Cardiac muscle cell (in vitro differentiated cells and primary cell): Measurements from ENCODE around the gene OR52W1. TPM values are rescaled to one million over a fixed set of nuclear protein-coding genes. Genes with fewer than 3 reads are reported as not detected.
"Not testable (repeated sequence)": the region's sequence is repeated elsewhere in the genome, so short reads cannot be mapped to it uniquely, and the experiment has no call there.

Experiments
- DNase-seq, 2 donors: peaks; one replicate each; pipeline versions ENCODE4 v3.0.0 to v3.0.0-alpha.2; 2010 to 2017; ENCODE audit warnings: low read depth in 1 of 2, low spot score in 1 of 2
- H3K27ac ChIP-seq: fragments of 200-600 bp; sonication (generic); 2 replicates; pipeline ENCODE4 v1.5.1; 2016
- H3K27me3 ChIP-seq: fragments of 200-600 bp; sonication (generic); 2 replicates; pipeline ENCODE4 v1.6.0; 2016; ENCODE audit warnings: control low read depth
- H3K36me3 ChIP-seq: fragments of 200-600 bp; sonication (generic); 2 replicates; pipeline ENCODE4 v1.5.1; 2016; ENCODE audit warnings: control low read depth
- H3K4me1 ChIP-seq: fragments of 200-600 bp; sonication (generic); 2 replicates; pipeline ENCODE4 v1.8.1; 2017; ENCODE audit warnings: low read depth, mild to moderate bottlenecking, mixed run types
- H3K4me3 ChIP-seq: fragments of 200-600 bp; sonication (generic); 2 replicates; pipeline ENCODE4 v1.5.1; 2016; ENCODE audit warnings: mild to moderate bottlenecking
- H3K9me3 ChIP-seq: fragments of 200-600 bp; sonication (generic); 2 replicates; pipeline ENCODE4 v1.5.1; 2017; ENCODE audit warnings: low read depth, mild to moderate bottlenecking, control low read depth
- polyA plus RNA-seq: library from polyadenylated mRNA; unstranded; fragments of >200 nt; fragmentation: Nextera tagmentation; extraction: Ambion mirVana; gene quantifications from 2 replicates; pipeline ENCODE4 v1.2.1, GENCODE V29; 2016
- total RNA-seq: library from RNA; depleted of rRNA; stranded (reverse); fragments of >200 nt; gene quantifications from 2 replicates; pipeline ENCODE4 v1.2.3, GENCODE V29; 2016
- TF ChIP-seq, protein P1 (sequence below): IDR thresholded peaks from 2 replicates; pipeline ENCODE4 v1.5.1; 2012; ENCODE audit warnings: low read depth, mild to moderate bottlenecking, low read length

The OR52W1 gene
- total and polyA plus RNA-seq, 2 experiments from 2014 or later, result not detected

GRCh38 chr11:6245536-6245935 is 46.5 kb downstream of the OR52W1 start:
- Histone ChIP-seq H3K36me3 (no peaks in the 10 kb centered on the region), H3K9me3 (no peaks in the 10 kb centered on the region), H3K4me1 (no peaks in the 10 kb centered on the region), H3K27me3 (no peaks in the 10 kb centered on the region), H3K4me3 (no peak overlapping the region), H3K27ac (no peak overlapping the region)
- no peak for DNase-seq
- TF ChIP-seq, protein P1, sequence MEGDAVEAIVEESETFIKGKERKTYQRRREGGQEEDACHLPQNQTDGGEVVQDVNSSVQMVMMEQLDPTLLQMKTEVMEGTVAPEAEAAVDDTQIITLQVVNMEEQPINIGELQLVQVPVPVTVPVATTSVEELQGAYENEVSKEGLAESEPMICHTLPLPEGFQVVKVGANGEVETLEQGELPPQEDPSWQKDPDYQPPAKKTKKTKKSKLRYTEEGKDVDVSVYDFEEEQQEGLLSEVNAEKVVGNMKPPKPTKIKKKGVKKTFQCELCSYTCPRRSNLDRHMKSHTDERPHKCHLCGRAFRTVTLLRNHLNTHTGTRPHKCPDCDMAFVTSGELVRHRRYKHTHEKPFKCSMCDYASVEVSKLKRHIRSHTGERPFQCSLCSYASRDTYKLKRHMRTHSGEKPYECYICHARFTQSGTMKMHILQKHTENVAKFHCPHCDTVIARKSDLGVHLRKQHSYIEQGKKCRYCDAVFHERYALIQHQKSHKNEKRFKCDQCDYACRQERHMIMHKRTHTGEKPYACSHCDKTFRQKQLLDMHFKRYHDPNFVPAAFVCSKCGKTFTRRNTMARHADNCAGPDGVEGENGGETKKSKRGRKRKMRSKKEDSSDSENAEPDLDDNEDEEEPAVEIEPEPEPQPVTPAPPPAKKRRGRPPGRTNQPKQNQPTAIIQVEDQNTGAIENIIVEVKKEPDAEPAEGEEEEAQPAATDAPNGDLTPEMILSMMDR, result no peak

DNA sequence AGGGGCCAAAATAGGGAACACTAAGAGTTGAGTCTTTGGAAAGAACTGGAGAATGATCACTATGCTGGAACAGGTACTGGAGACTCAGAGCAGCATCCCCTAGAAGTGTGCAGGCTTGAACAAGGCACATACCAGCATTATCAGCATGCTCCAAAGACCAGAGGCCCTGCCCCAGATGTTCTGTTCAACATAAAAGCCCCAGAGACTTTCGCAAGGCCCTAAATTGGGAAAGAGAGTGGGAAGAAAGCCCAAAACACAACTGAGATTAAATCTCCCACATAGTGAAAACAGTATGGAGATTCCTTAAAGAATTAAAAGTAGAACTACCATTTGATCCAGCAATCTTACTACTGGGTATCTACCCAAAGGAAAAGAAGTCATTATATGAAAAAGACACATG is 49.2 kb downstream of the OR52W1 start:
- TF ChIP-seq, protein P1, result no peak

DNA sequence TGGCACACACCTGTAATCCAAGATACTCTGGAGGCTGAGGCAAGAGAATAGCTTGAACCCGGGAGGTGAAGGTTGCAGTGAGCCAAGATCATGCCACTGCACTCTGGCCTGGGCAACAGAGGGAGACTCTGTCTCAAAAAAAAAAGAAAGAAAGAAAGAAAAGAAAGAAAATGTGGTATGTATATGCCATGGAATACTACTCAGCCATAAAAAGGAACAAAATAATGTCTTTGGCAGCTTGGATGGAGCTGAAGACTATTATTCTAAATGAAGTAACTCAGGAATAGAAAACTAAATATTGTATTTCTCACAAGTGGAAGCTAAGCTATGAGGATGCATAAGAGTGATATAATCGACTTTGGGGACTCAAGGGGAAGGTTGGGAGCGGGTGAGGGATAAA is 49.9 kb downstream of the OR52W1 start:
- H3K4me1 ChIP-seq, H3K9me3 ChIP-seq, H3K4me3 ChIP-seq, DNase-seq, H3K27ac ChIP-seq, H3K27me3 ChIP-seq, H3K36me3 ChIP-seq: not testable (repeated sequence)

More for the DNA sequence above, 49.2 kb downstream of the OR52W1 start:
- Histone ChIP-seq H3K4me1 (peaks cover 6% of the 10 kb centered on the region), H3K27ac (no peak overlapping the region), H3K36me3 (no peaks in the 10 kb centered on the region), H3K27me3 (no peaks in the 10 kb centered on the region), H3K4me3 (no peak overlapping the region), H3K9me3 (no peaks in the 10 kb centered on the region)
- peak in 1 of 2 donors; percentile 94 for DNase-seq

Other genes starting within 250 kb of the OR52W1 start
- gene OR56A5, start 230.7 kb upstream of the OR52W1 start, total RNA-seq, result not detected in 2 replicates
- gene OR56A5, start 230.7 kb upstream of the OR52W1 start, polyA plus RNA-seq, result not detected in 2 replicates
- 1.8 TPM in 1 of 2 replicates, not detected in the other for gene OR52L1, start 212.2 kb upstream of the OR52W1 start, total RNA-seq
- gene OR52L1, start 212.2 kb upstream of the OR52W1 start, polyA plus RNA-seq, result not detected in 2 replicates
- not detected in 2 replicates for gene OR56A4, start 192.3 kb upstream of the OR52W1 start, total RNA-seq
- gene OR56A4, start 192.3 kb upstream of the OR52W1 start, polyA plus RNA-seq, result not detected in 2 replicates
- gene OR56A1, start 168.5 kb upstream of the OR52W1 start, total RNA-seq, result 0.18 TPM in 1 of 2 replicates, not detected in the other
- 0.10 TPM in 1 of 2 replicates, not detected in the other for gene OR56A1, start 168.5 kb upstream of the OR52W1 start, polyA plus RNA-seq
- not detected in 2 replicates for gene OR56B4, start 91.5 kb upstream of the OR52W1 start, total RNA-seq
- 0.35 TPM in 1 of 2 replicates, not detected in the other for gene OR56B4, start 91.5 kb upstream of the OR52W1 start, polyA plus RNA-seq
- 0.57 TPM in 1 of 2 replicates, not detected in the other for gene OR52B2, start 28.9 kb upstream of the OR52W1 start, total RNA-seq
- gene OR52B2, start 28.9 kb upstream of the OR52W1 start, polyA plus RNA-seq, result not detected in 2 replicates
- gene C11orf42, start 6.3 kb downstream of the OR52W1 start, total RNA-seq, result not detected in 2 replicates
- 0.15 and 0.32 TPM in 2 replicates for gene C11orf42, start 6.3 kb downstream of the OR52W1 start, polyA plus RNA-seq
- gene FHIP1B, start 35.4 kb downstream of the OR52W1 start, total RNA-seq, result 27.5 and 46.8 TPM in 2 replicates
- 32.2 and 35.9 TPM in 2 replicates for gene FHIP1B, start 35.4 kb downstream of the OR52W1 start, polyA plus RNA-seq
- gene CNGA4, start 39.9 kb downstream of the OR52W1 start, total RNA-seq, result 0.32 and 0.83 TPM in 2 replicates
- gene CNGA4, start 39.9 kb downstream of the OR52W1 start, polyA plus RNA-seq, result 0.39 TPM in 1 of 2 replicates, not detected in the other
- gene CCKBR, start 60.6 kb downstream of the OR52W1 start, total RNA-seq, result 4.9 and 5.2 TPM in 2 replicates
- gene CCKBR, start 60.6 kb downstream of the OR52W1 start, polyA plus RNA-seq, result 4.4 and 5.4 TPM in 2 replicates
- gene CAVIN3, start 121.3 kb downstream of the OR52W1 start, total RNA-seq, result 54.5 and 71.8 TPM in 2 replicates
- gene CAVIN3, start 121.3 kb downstream of the OR52W1 start, polyA plus RNA-seq, result 57.4 and 76.1 TPM in 2 replicates
- gene SMPD1, start 191.2 kb downstream of the OR52W1 start, total RNA-seq, result 44.8 and 52.1 TPM in 2 replicates
- 29.2 and 43.8 TPM in 2 replicates for gene SMPD1, start 191.2 kb downstream of the OR52W1 start, polyA plus RNA-seq
- 159 and 188 TPM in 2 replicates for gene APBB1, start 219.9 kb downstream of the OR52W1 start, total RNA-seq
- gene APBB1, start 219.9 kb downstream of the OR52W1 start, polyA plus RNA-seq, result 193 and 201 TPM in 2 replicates
- gene HPX, start 241.8 kb downstream of the OR52W1 start, total RNA-seq, result 0.95 TPM in 1 of 2 replicates, not detected in the other
- gene HPX, start 241.8 kb downstream of the OR52W1 start, polyA plus RNA-seq, result 0.73 and 2.3 TPM in 2 replicates